Astrocyte (in vitro differentiated cells and primary cell): ENCODE data around the gene F7. TPM values are rescaled to one million over a fixed set of nuclear protein-coding genes. Genes with fewer than 3 reads are reported as not detected.

Source experiments
- DNase-seq: peaks from one replicate; pipeline ENCODE4 v3.0.0-alpha.2; 2010; ENCODE audit warnings: low read depth
- FAIRE-seq: peaks from 2 replicates; lab custom pipeline; 2011; peaks lifted over from hg19 to GRCh38; lab: Jason Lieb, UNC
- H2AFZ ChIP-seq: 2 replicates; pipeline ENCODE4 v1.6.0; 2012; ENCODE audit warnings: low read depth, low read length, inconsistent platforms
- H3K27ac ChIP-seq: 2 replicates; pipeline ENCODE4 v1.5.1; 2011; ENCODE audit warnings: low read depth, low read length, inconsistent platforms
- H3K27me3 ChIP-seq: 2 replicates; pipeline ENCODE4 v1.6.0; 2011; ENCODE audit warnings: low read length, inconsistent platforms; ENCODE audit not compliant: insufficient read depth
- H3K36me3 ChIP-seq: 2 replicates; pipeline ENCODE4 v1.5.1; 2011; ENCODE audit warnings: low read length, inconsistent platforms; ENCODE audit not compliant: insufficient read depth
- H3K4me1 ChIP-seq: 2 replicates; pipeline ENCODE4 v1.5.1; 2011; ENCODE audit warnings: low read length, inconsistent platforms; ENCODE audit not compliant: insufficient read depth
- H3K4me2 ChIP-seq: 2 replicates; pipeline ENCODE4 v1.6.0; 2012; ENCODE audit warnings: low read length, inconsistent platforms
- H3K4me3 ChIP-seq: 2 replicates; pipeline ENCODE4 v1.5.1; 2011; ENCODE audit warnings: low read depth, mild to moderate bottlenecking, low read length, inconsistent platforms; ENCODE audit not compliant: insufficient read depth
- H3K79me2 ChIP-seq: 2 replicates; pipeline ENCODE4 v1.6.0; 2012; ENCODE audit warnings: mild to moderate bottlenecking, low read length, inconsistent platforms; ENCODE audit not compliant: insufficient read depth
- H3K9ac ChIP-seq: 2 replicates; pipeline ENCODE4 v1.6.0; 2012; ENCODE audit warnings: mild to moderate bottlenecking, low read length, inconsistent platforms
- H3K9me3 ChIP-seq: 2 replicates; pipeline ENCODE4 v1.5.1; 2012; ENCODE audit warnings: low read depth, mild to moderate bottlenecking, low read length, inconsistent platforms; ENCODE audit not compliant: insufficient read depth
- H4K20me1 ChIP-seq: 2 replicates; pipeline ENCODE4 v1.6.0; 2012; ENCODE audit warnings: low read length, inconsistent platforms; ENCODE audit not compliant: insufficient read depth
- H3K27ac Mint-ChIP-seq: one replicate; pipeline ENCODE4 v1.8.0; 2021; ENCODE audit warnings: mild to moderate bottlenecking, mixed read lengths; ENCODE audit not compliant: unreplicated experiment
- H3K27me3 Mint-ChIP-seq: one replicate; pipeline ENCODE4 v1.8.0; 2021; ENCODE audit warnings: low read depth, mixed read lengths; ENCODE audit not compliant: unreplicated experiment
- H3K36me3 Mint-ChIP-seq: one replicate; pipeline ENCODE4 v1.8.0; 2021; ENCODE audit warnings: low read depth, mixed read lengths; ENCODE audit not compliant: unreplicated experiment
- H3K4me1 Mint-ChIP-seq: one replicate; pipeline ENCODE4 v1.8.0; 2021; ENCODE audit warnings: low read depth, mixed read lengths; ENCODE audit not compliant: unreplicated experiment
- H3K4me3 Mint-ChIP-seq: one replicate; pipeline ENCODE4 v1.8.0; 2021; ENCODE audit warnings: mild to moderate bottlenecking, moderate library complexity, mixed read lengths; ENCODE audit not compliant: unreplicated experiment
- H3K9me3 Mint-ChIP-seq: one replicate; pipeline ENCODE4 v1.8.0; 2021; ENCODE audit warnings: mild to moderate bottlenecking, mixed read lengths; ENCODE audit not compliant: unreplicated experiment
- CTCF ChIP-seq: IDR thresholded peaks from 2 replicates; pipeline ENCODE4 v1.5.1; 2011; ENCODE audit warnings: low read depth, mild to moderate bottlenecking, inconsistent platforms, low read length, moderate library complexity; ENCODE audit not compliant: insufficient read depth
- EZH2 ChIP-seq: IDR thresholded peaks from 2 replicates; pipeline ENCODE4 v1.6.1; 2012; ENCODE audit warnings: mild to moderate bottlenecking, low read length, inconsistent platforms; ENCODE audit not compliant: insufficient read depth
- total RNA-seq: library from RNA; stranded (reverse); gene quantifications from 2 replicates; pipeline ENCODE4 v1.2.1, GENCODE V29; 2021

The F7 gene
- total RNA-seq, 1 donor from 2014 or later = not detected

GRCh38 chr13:113112893-113113845 is 7.6 kb downstream of the F7 start:
- no peaks in the 10 kb centered on the region for H3K9me3 ChIP-seq
- Mint-ChIP-seq H3K36me3 (no peaks in the 10 kb centered on the region), H3K27ac (no peak overlapping the region), H3K27me3 (peaks cover 29% of the 10 kb centered on the region), H3K9me3 (peaks cover 3% of the 10 kb centered on the region), H3K4me1 (peaks cover 3% of the 10 kb centered on the region), H3K4me3 (no peak overlapping the region)
- no peak overlapping the region for H3K27ac ChIP-seq
- TF ChIP-seq EZH2 (no peak), CTCF (no peak)
- H3K27me3 ChIP-seq = peaks cover 23% of the 10 kb centered on the region
- H3K9ac ChIP-seq = no peak overlapping the region
- H3K4me1 ChIP-seq = peaks cover 3% of the 10 kb centered on the region
- no peaks in the 10 kb centered on the region for H4K20me1 ChIP-seq
- no peaks in the 10 kb centered on the region for H3K36me3 ChIP-seq
- H2AFZ ChIP-seq = no peak overlapping the region
- FAIRE-seq (peak; percentile 66), DNase-seq (no peak)
- no peak overlapping the region for H3K4me2 ChIP-seq
- H3K4me3 ChIP-seq = no peak overlapping the region
- no peaks in the 10 kb centered on the region for H3K79me2 ChIP-seq

GRCh38 chr13:113113846-113114271 is 8.3 kb downstream of the F7 start:
- peaks cover 3% of the 10 kb centered on the region for H3K9me3 Mint-ChIP-seq
- H3K27ac ChIP-seq = no peak overlapping the region
- H3K9me3 ChIP-seq = no peaks in the 10 kb centered on the region
- H3K36me3 Mint-ChIP-seq = no peaks in the 10 kb centered on the region
- H3K4me1 Mint-ChIP-seq = peaks cover 3% of the 10 kb centered on the region
- peaks cover 23% of the 10 kb centered on the region for H3K27me3 ChIP-seq
- H2AFZ ChIP-seq = no peak overlapping the region
- H3K4me3 ChIP-seq = no peak overlapping the region
- no peaks in the 10 kb centered on the region for H4K20me1 ChIP-seq
- no peak for FAIRE-seq
- no peak overlapping the region for H3K4me2 ChIP-seq
- H3K4me1 ChIP-seq = peaks cover 3% of the 10 kb centered on the region
- TF ChIP-seq CTCF = no peak
- TF ChIP-seq EZH2 = no peak
- H3K9ac ChIP-seq = no peak overlapping the region
- H3K4me3 Mint-ChIP-seq = no peak overlapping the region
- no peak for DNase-seq
- H3K36me3 ChIP-seq = no peaks in the 10 kb centered on the region
- H3K79me2 ChIP-seq = no peaks in the 10 kb centered on the region
- H3K27ac Mint-ChIP-seq = no peak overlapping the region
- H3K27me3 Mint-ChIP-seq = peaks cover 32% of the 10 kb centered on the region
